Endothelial cell of umbilical vein (primary cell): Measurements from ENCODE around the gene DENND1C.

Source experiments
- POLR2A ChIP-seq: IDR thresholded peaks from 2 replicates; pipeline ENCODE4 v1.6.1; 2012; ENCODE audit warnings: low read depth, mild to moderate bottlenecking, control low read depth, low read length
- TF ChIP-seq, protein P1 (sequence below), 2 donors: IDR thresholded peaks; 1 replicate in 1 of 2; 2 replicates in 1 of 2; pipeline ENCODE4 v1.5.1; 2011; ENCODE audit warnings: low read length in 2 of 2, mild to moderate bottlenecking in 2 of 2, moderate library complexity in 2 of 2, control low read depth in 1 of 2, inconsistent platforms in 1 of 2, low read depth in 1 of 2; ENCODE audit not compliant: insufficient read depth in 1 of 2; ENCODE audit errors: extremely low read depth in 1 of 2

DNA sequence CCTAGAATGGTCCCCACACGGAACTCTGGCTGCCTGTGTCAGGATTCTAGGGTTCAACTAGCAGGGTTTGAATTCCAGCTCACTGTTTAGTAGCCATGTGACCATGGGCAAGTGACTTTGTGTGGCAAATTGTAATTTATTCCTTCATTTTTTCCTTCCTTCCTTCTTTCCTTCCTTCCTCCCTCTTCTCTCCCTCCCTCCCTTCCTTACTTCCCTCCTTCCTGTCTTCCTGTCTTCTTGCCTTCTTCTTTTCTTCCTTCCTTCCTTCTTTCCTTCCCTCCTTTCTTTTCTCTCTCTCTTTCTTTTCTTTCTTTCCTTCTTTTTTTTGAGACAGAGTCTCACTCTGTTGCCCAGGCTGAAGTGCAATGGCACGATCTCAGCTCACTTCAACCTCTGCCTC lies 8.5 kb upstream of the DENND1C start:
- TF ChIP-seq POLR2A: no peak
- TF ChIP-seq, protein P1, sequence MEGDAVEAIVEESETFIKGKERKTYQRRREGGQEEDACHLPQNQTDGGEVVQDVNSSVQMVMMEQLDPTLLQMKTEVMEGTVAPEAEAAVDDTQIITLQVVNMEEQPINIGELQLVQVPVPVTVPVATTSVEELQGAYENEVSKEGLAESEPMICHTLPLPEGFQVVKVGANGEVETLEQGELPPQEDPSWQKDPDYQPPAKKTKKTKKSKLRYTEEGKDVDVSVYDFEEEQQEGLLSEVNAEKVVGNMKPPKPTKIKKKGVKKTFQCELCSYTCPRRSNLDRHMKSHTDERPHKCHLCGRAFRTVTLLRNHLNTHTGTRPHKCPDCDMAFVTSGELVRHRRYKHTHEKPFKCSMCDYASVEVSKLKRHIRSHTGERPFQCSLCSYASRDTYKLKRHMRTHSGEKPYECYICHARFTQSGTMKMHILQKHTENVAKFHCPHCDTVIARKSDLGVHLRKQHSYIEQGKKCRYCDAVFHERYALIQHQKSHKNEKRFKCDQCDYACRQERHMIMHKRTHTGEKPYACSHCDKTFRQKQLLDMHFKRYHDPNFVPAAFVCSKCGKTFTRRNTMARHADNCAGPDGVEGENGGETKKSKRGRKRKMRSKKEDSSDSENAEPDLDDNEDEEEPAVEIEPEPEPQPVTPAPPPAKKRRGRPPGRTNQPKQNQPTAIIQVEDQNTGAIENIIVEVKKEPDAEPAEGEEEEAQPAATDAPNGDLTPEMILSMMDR (IDR thresholded peaks at IDR 0.05; ENCODE audit: extremely low read depth in 1 of 2, insufficient read depth in 1 of 2, low read depth in 1 of 2, low read length in 2 of 2): no peak
